GM18498 (cell line): ENCODE data around the gene BAIAP2.

Experiments
- ATAC-seq: cut with Tn5 transposase; IDR thresholded peaks from one replicate; pipeline ENCODE4 v1.9.1; 2021; ENCODE audit warnings: mild to moderate bottlenecking, moderate library complexity; ENCODE audit not compliant: unreplicated experiment

Gene BAIAP2

GRCh38 chr17:81102352-81102751, 67.4 kb downstream of the BAIAP2 start:
- no peak for ATAC-seq

- no peak for ATAC-seq
Measured at GRCh38 chr17:81102869-81103268, 67.9 kb downstream of the BAIAP2 start.

- no peak for ATAC-seq
Measured at GRCh38 chr17:81103379-81103778, 68.4 kb downstream of the BAIAP2 start.

GRCh38 chr17:81106716-81107115, 71.8 kb downstream of the BAIAP2 start:
- no peak for ATAC-seq

GRCh38 chr17:81108220-81108619, 73.3 kb downstream of the BAIAP2 start:
- ATAC-seq = no peak

GRCh38 chr17:81109957-81110356, 75.0 kb downstream of the BAIAP2 start:
- ATAC-seq = no peak

GRCh38 chr17:81110488-81111040, 75.6 kb downstream of the BAIAP2 start:
- ATAC-seq = no peak

- no peak for ATAC-seq
Measured at GRCh38 chr17:81111066-81111465, 76.1 kb downstream of the BAIAP2 start.

- no peak for ATAC-seq
Measured at GRCh38 chr17:81112450-81112849, 77.5 kb downstream of the BAIAP2 start.

GRCh38 chr17:81113158-81113724, 78.3 kb downstream of the BAIAP2 start:
- no peak for ATAC-seq

GRCh38 chr17:81114351-81115093, 79.6 kb downstream of the BAIAP2 start:
- ATAC-seq = no peak

GRCh38 chr17:81115219-81115618, 80.3 kb downstream of the BAIAP2 start:
- no peak for ATAC-seq

- no peak for ATAC-seq
Measured at GRCh38 chr17:81115749-81116464, 81.0 kb downstream of the BAIAP2 start.

GRCh38 chr17:81116704-81117103, 81.8 kb downstream of the BAIAP2 start:
- no peak for ATAC-seq

GRCh38 chr17:81117672-81118198, 82.8 kb downstream of the BAIAP2 start:
- no peak for ATAC-seq

- ATAC-seq = no peak
Measured at GRCh38 chr17:81118308-81119221, 83.6 kb downstream of the BAIAP2 start.

- ATAC-seq = no peak
Measured at GRCh38 chr17:81119223-81120148, 84.5 kb downstream of the BAIAP2 start.

- no peak for ATAC-seq
Measured at GRCh38 chr17:81120149-81120484, 85.2 kb downstream of the BAIAP2 start.
